Measurements from ENCODE around the gene TAF4.

TAF4 gene

DNA sequence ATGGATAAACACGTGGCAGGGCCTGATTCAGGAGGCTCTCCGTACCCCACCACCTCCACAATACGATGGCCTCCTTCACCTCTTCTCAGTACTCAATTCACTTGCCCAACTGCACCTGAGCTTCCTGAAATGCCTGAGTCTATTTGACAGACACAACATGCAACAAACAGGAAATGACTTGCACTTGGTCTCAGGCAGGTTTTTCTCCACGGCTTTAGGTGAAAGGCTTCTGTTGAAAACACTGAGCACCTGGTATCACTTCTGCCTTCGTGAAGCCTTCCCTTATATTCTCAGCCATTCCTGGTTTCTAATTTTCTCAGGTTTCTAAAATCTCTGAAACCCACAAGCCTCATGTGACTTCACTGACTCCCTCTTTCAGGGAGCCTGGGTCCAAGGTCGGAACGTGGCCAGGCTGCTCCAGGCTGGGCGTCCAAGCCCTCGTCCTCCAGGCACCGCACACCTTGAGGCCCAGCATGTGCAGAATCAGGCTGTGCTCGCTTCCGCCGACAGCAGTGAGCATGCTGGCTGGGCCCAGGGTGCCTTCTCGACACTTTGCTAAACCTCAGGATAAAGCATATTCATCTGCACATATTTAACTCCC is 34.7 kb downstream of the TAF4 start:
- TF ChIP-seq, protein P1, sequence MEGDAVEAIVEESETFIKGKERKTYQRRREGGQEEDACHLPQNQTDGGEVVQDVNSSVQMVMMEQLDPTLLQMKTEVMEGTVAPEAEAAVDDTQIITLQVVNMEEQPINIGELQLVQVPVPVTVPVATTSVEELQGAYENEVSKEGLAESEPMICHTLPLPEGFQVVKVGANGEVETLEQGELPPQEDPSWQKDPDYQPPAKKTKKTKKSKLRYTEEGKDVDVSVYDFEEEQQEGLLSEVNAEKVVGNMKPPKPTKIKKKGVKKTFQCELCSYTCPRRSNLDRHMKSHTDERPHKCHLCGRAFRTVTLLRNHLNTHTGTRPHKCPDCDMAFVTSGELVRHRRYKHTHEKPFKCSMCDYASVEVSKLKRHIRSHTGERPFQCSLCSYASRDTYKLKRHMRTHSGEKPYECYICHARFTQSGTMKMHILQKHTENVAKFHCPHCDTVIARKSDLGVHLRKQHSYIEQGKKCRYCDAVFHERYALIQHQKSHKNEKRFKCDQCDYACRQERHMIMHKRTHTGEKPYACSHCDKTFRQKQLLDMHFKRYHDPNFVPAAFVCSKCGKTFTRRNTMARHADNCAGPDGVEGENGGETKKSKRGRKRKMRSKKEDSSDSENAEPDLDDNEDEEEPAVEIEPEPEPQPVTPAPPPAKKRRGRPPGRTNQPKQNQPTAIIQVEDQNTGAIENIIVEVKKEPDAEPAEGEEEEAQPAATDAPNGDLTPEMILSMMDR (conservative IDR thresholded peaks at IDR 0.05), result no peak
- no peak for TF ChIP-seq ZFX (IDR thresholded peaks at IDR 0.05)
- H3K27ac ChIP-seq, result no peak overlapping the region

DNA sequence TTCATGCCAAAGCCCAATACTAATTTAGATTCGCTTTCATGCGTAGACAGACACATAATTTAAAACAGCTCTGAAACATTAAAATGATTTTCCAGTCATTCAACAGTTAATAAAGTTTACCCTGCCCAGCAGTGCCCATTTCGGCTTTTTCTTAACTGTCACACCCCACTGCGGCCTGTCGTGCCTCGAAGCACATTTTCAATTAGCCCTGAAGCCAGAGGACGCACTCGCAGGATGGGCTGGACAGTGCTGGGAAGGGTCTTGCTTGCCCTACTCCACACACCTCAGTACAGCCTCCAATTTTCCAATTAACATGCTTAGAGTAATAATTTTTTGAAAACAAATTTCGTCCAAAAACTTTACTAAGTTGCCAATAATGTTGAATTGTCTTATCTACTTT is 35.3 kb downstream of the TAF4 start:
- no peak overlapping the region for H3K27ac ChIP-seq
- TF ChIP-seq ZFX (IDR thresholded peaks at IDR 0.05), result no peak
- TF ChIP-seq, protein P1 (conservative IDR thresholded peaks at IDR 0.05), result no peak

DNA sequence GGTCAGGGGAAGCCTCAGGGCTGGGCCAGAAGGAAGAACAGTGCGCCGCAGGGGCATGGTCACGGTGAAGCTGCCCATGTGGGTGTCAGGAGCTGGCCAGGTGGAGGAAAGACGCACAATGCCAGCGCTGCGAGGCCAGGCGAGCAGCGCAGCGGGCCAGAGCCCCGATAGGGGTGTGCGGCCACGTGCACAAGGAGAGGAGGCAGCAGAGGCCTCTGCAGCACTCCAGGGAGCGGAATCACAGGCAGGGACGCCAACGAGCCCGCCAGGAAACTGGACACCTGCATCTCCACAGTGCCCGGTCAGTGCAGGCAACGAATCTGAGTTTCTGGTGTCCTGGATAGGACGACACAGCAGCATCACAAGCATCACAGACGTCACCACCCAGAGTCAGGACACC is 35.7 kb downstream of the TAF4 start:
- no peak for TF ChIP-seq ZFX (IDR thresholded peaks at IDR 0.05)
- TF ChIP-seq, protein P1 (conservative IDR thresholded peaks at IDR 0.05), result no peak
- H3K27ac ChIP-seq, result no peak overlapping the region

DNA sequence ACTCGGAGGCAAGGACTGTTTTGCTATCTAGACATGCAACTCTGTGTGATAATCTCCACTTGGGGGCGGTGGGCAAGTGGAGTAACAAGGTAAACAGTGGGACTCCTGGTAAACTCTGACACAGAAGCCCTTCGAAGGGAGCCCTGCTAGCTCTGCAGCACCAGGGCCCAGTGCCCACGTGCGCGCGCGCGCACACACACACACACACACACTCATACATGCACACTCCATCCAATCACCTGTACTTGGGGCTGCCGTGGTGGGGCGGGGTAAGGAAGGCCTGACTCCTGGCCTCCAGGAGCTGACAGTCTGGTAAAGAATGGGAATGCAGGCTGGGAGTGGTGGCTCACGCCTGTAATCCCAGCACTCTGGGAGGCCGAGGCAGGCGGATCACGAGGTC is 36.4 kb downstream of the TAF4 start:
- TF ChIP-seq, protein P1 (conservative IDR thresholded peaks at IDR 0.05), result no peak
- no peak for TF ChIP-seq ZFX (IDR thresholded peaks at IDR 0.05)
- H3K27ac ChIP-seq, result no peak overlapping the region

DNA sequence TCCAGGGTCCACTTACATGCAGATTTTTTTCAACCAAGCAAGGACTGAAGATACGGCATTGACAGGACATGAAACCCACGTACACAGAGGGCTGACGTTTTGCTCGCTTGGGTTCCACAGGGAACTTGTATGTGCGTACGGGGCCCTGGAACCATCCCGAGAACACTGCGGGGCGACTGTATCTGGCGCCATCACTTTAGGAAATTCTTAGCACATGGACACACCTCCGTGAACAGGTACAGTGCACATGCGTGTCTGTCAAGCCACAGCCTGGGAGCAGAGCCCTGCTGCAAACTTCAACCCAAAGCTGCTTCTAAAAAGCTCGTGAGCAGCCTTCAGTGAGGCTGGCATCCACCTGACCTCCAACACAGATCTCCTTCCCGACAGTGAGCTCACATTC is 37.3 kb downstream of the TAF4 start:
- H3K27ac ChIP-seq, result no peak overlapping the region
- TF ChIP-seq, protein P1 (conservative IDR thresholded peaks at IDR 0.05), result no peak
- TF ChIP-seq ZFX (IDR thresholded peaks at IDR 0.05), result no peak

DNA sequence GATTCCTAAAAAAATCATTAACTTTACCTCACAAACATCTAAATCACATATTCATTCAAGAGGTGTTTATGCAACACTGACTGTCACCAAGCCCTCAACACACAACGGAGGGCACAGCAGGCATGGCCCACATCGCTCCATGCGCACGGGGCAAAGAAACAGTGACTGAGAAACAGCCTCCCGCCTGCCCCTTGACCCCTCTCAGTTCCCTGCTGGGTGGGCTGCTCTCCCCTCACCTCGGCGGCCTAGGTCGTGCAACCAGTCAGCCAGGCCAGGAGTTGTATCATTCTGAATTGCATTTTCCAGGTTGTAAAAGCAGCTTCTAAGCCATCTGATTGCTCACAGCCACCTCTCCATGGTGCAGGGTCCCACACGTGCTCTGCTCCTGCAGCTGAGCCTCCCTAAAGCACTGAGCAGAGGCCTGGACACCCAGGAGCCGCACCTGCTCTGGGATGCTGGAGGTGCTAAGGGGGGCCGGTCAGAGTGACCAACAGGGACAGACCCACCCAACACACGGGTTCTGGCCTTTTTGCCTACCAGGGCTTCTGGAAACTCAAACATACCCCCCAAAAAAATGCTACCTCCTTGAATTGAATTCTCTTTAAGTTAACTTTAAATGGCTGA is 37.9 kb downstream of the TAF4 start:
- no peak overlapping the region for H3K27ac ChIP-seq
- TF ChIP-seq ZFX (IDR thresholded peaks at IDR 0.05), result no peak
- TF ChIP-seq, protein P1 (conservative IDR thresholded peaks at IDR 0.05), result no peak

DNA sequence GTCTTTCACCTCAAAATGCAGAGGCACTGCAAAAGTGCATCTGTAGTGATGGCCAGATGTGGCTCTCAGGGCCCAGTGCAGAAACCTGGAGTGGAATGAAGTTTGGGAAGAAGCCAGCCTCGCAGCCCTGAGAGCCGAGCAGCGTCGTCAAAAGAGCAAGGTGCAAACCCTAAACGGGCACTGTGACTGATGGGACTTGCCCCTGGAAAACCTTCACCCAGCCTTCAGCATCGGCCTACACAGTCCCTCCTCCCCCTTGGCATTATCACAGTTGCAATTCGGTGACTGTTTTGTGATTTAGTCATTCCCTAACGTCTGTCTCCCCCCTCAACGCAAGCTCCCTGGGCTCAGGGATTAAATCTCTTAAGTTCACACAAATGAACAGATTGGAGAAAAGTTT is 38.6 kb downstream of the TAF4 start:
- no peak overlapping the region for H3K27ac ChIP-seq
- TF ChIP-seq, protein P1 (conservative IDR thresholded peaks at IDR 0.05), result no peak

Measured in C4-2B (cell line).